Activated CD4-positive, alpha-beta T cell treated with anti-CD3 and anti-CD28 coated beads, Interleukin-2, amount 10 ng/mL, durations not matched to agents 24 days and 14 days (primary cell): Measurements from ENCODE around the gene LPCAT4. TPM values are rescaled to one million over a fixed set of nuclear protein-coding genes. Genes with fewer than 3 reads are reported as not detected.

Experiments used
- DNase-seq: peaks from one replicate; pipeline ENCODE4 v3.0.0; 2022
- H3K27ac Mint-ChIP-seq: one replicate; pipeline ENCODE4 v1.8.0; 2022; ENCODE audit warnings: mild to moderate bottlenecking, mixed read lengths
- H3K27me3 Mint-ChIP-seq: one replicate; pipeline ENCODE4 v1.8.0; 2022; ENCODE audit warnings: mixed read lengths
- H3K36me3 Mint-ChIP-seq: one replicate; pipeline ENCODE4 v1.8.0; 2022; ENCODE audit warnings: low read depth, mild to moderate bottlenecking, mixed read lengths
- H3K4me1 Mint-ChIP-seq: one replicate; pipeline ENCODE4 v1.8.0; 2021; ENCODE audit warnings: mixed read lengths
- H3K4me3 Mint-ChIP-seq: one replicate; pipeline ENCODE4 v1.8.0; 2022; ENCODE audit warnings: mild to moderate bottlenecking, moderate library complexity, mixed read lengths
- H3K9me3 Mint-ChIP-seq: one replicate; pipeline ENCODE4 v1.8.0; 2021; ENCODE audit warnings: mixed read lengths
- intact Hi-C: fragments of 100-400 bp; cut with micrococcal nuclease; formaldehyde crosslinking; loops from one replicate; pipeline ENCODE4 v1.15.1; 2023
- total RNA-seq: library from RNA; stranded (reverse); gene quantifications from 2 replicates; pipeline ENCODE4 v1.2.3, GENCODE V29; 2022

Gene LPCAT4
- total RNA-seq, 1 donor from 2014 or later: 63.9 TPM

GRCh38 chr15:34323217-34323616 lies 43.8 kb downstream of the LPCAT4 start:
- no peaks in the 10 kb centered on the region for H3K9me3 Mint-ChIP-seq
- H3K4me1 Mint-ChIP-seq: peaks cover 27% of the 10 kb centered on the region
- no peak for DNase-seq
- no peak overlapping the region for H3K4me3 Mint-ChIP-seq
- H3K27ac Mint-ChIP-seq: no peak overlapping the region
- H3K36me3 Mint-ChIP-seq: peaks cover 5% of the 10 kb centered on the region
- intact Hi-C loops: no loop called here
- no peaks in the 10 kb centered on the region for H3K27me3 Mint-ChIP-seq

DNA sequence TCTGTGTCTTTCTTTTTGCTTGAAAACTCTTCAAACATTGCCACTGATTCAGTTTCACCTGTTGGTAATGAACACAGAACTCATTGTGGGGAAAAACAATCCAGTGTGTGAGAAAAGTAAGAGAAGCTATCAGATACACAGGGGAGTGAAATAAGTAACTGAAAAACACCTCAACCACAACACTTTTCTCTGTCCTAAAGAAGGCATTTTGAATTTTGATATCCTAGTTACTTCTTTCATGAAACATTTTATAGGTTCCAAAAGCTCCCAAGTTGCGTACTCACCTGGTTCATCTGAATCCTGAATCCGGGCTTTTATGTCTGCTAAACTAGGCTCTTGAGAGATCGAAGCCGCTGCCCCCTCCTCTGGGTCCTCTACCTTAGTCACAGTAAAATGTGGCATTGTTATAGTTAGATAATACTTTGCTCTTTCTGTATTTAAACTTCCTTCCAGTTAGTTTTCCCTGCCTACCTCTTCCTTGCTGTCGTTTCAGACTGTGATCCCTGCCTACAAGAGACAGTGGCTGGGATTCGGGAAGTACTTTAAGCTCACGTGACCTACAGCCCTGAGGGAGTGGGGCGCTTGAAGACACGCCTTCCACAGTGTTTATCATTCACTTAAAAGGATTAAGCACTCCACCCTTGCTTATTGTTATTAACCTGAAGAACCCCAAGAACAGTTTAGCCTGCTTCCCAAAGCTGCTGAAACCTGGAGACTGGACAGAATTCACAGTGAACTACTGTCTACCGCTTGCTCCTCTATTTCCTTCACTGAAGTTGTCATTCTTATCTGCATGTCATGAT lies 48.5 kb downstream of the LPCAT4 start:
- peak; percentile 77 for DNase-seq
- Mint-ChIP-seq H3K4me1 (peaks cover 30% of the 10 kb centered on the region), H3K36me3 (peaks cover 12% of the 10 kb centered on the region), H3K27me3 (no peaks in the 10 kb centered on the region), H3K4me3 (peak overlapping the region; percentile 86), H3K27ac (peak overlapping the region; percentile 84), H3K9me3 (no peaks in the 10 kb centered on the region)
- intact Hi-C loops: no loop called here

- no peak overlapping the region for H3K27ac Mint-ChIP-seq
- H3K4me3 Mint-ChIP-seq: no peak overlapping the region
- H3K9me3 Mint-ChIP-seq: no peaks in the 10 kb centered on the region
- no peaks in the 10 kb centered on the region for H3K27me3 Mint-ChIP-seq
- peaks cover 25% of the 10 kb centered on the region for H3K4me1 Mint-ChIP-seq
- intact Hi-C loops: no loop called here
- DNase-seq: no peak
- H3K36me3 Mint-ChIP-seq: peaks cover 19% of the 10 kb centered on the region
These were observed 52.2 kb downstream of the LPCAT4 start for GRCh38 chr15:34314491-34315490.

DNA sequence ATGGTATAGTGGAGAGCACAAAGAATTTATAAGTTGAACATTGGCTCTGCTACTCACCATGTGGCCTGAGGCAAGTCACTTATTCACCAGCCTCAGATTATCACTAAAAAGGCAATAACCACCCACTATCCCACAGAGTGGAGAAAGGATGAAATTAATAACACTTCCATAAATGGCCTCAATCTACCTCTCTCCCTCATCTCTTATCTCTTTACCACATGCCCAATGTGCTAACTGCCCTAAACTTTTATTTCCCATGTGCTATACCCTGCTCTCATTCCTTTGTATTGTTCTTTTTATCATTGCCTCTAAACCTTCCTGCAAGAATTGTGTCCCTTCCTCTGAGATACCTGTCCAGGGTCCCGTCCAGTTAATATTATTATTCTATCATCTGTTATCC lies 55.4 kb downstream of the LPCAT4 start:
- H3K36me3 Mint-ChIP-seq: peaks cover 27% of the 10 kb centered on the region
- DNase-seq: no peak
- no peak overlapping the region for H3K4me3 Mint-ChIP-seq
- intact Hi-C loops: no loop called here
- no peaks in the 10 kb centered on the region for H3K9me3 Mint-ChIP-seq
- H3K27ac Mint-ChIP-seq: no peak overlapping the region
- H3K4me1 Mint-ChIP-seq: peaks cover 17% of the 10 kb centered on the region
- H3K27me3 Mint-ChIP-seq: no peaks in the 10 kb centered on the region

Other genes with a start within 250 kb of the LPCAT4 start
- 41.1 and 44.2 TPM in 2 replicates for gene KATNBL1, start 157.1 kb downstream of the LPCAT4 start, total RNA-seq
- 102 and 105 TPM in 2 replicates for gene EMC4, start 142.2 kb downstream of the LPCAT4 start, total RNA-seq
- gene SLC12A6, start 29.4 kb downstream of the LPCAT4 start, total RNA-seq: 18.4 and 19.4 TPM in 2 replicates
- 238 and 250 TPM in 2 replicates for gene NOP10, start 24.1 kb downstream of the LPCAT4 start, total RNA-seq
- not detected in 2 replicates for gene NUTM1, start 23.9 kb downstream of the LPCAT4 start, total RNA-seq
- 244 and 246 TPM in 2 replicates for gene GOLGA8A, start 70.6 kb upstream of the LPCAT4 start, total RNA-seq
- gene GOLGA8B, start 216.5 kb upstream of the LPCAT4 start, total RNA-seq: 210 and 234 TPM in 2 replicates